ENCODE data around the gene ANKRD11.

The ANKRD11 gene

DNA sequence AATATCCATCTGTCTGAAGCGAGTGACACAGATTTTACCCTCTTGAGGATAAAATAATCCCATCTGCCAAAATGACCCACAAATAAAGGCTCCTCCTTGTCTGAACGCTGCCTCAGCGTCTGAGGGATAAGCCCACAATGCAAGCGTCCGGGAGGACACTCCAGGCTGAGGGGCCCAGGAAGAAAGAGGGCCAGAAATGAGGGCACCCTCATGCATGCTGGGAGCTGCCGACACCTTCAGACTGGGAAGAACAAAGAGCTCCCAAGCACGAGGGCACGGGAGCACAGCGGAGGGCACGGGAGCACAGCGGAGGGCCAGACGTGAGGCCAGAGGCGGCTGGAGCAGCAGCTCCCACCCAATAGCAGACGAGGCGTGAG is 145.9 kb downstream of the ANKRD11 start:
- Histone ChIP-seq H3K4me3 (ENCODE audit: low read depth in 1 of 2, low read length in 2 of 2) (no peak overlapping the region), H3K4me1 (ENCODE audit: insufficient read depth, low read length) (peaks cover 33% of the 10 kb centered on the region), H3K9me3 (ENCODE audit: low read length) (no peaks in the 10 kb centered on the region), H3K27ac (ENCODE audit: low read depth, low read length) (no peak overlapping the region), H3K27me3 (ENCODE audit: control insufficient read depth in 1 of 2, insufficient read depth in 2 of 2, low read length in 2 of 2) (no peaks in the 10 kb centered on the region), H3K36me3 (ENCODE audit: insufficient read depth, low read length) (no peaks in the 10 kb centered on the region), H3K9ac (ENCODE audit: low read length) (no peak overlapping the region)

- no peaks in the 10 kb centered on the region for H3K27me3 ChIP-seq (ENCODE audit: control insufficient read depth in 1 of 2, insufficient read depth in 2 of 2, low read length in 2 of 2)
- H3K9ac ChIP-seq (ENCODE audit: low read length) = no peak overlapping the region
- peaks cover 33% of the 10 kb centered on the region for H3K4me1 ChIP-seq (ENCODE audit: insufficient read depth, low read length)
- H3K36me3 ChIP-seq (ENCODE audit: insufficient read depth, low read length) = no peaks in the 10 kb centered on the region
- peak overlapping the region in 1 of 2 donors; percentile 4 for H3K4me3 ChIP-seq (ENCODE audit: low read depth in 1 of 2, low read length in 2 of 2)
- H3K27ac ChIP-seq (ENCODE audit: low read depth, low read length) = no peak overlapping the region
- H3K9me3 ChIP-seq (ENCODE audit: low read length) = no peaks in the 10 kb centered on the region
These were observed 146.6 kb downstream of the ANKRD11 start for GRCh38 chr16:89343501-89344457.

GRCh38 chr16:89341697-89342694 is 148.4 kb downstream of the ANKRD11 start:
- Histone ChIP-seq H3K36me3 (ENCODE audit: insufficient read depth, low read length) (no peaks in the 10 kb centered on the region), H3K27me3 (ENCODE audit: control insufficient read depth in 1 of 2, insufficient read depth in 2 of 2, low read length in 2 of 2) (no peaks in the 10 kb centered on the region), H3K9me3 (ENCODE audit: low read length) (no peaks in the 10 kb centered on the region), H3K9ac (ENCODE audit: low read length) (no peak overlapping the region), H3K4me3 (ENCODE audit: low read depth in 1 of 2, low read length in 2 of 2) (no peak overlapping the region), H3K4me1 (ENCODE audit: insufficient read depth, low read length) (peaks cover 33% of the 10 kb centered on the region), H3K27ac (ENCODE audit: low read depth, low read length) (no peak overlapping the region)

GRCh38 chr16:89341279-89341678 is 149.1 kb downstream of the ANKRD11 start:
- Histone ChIP-seq H3K9ac (ENCODE audit: low read length) (no peak overlapping the region), H3K27me3 (ENCODE audit: control insufficient read depth in 1 of 2, insufficient read depth in 2 of 2, low read length in 2 of 2) (no peaks in the 10 kb centered on the region), H3K36me3 (ENCODE audit: insufficient read depth, low read length) (no peaks in the 10 kb centered on the region), H3K27ac (ENCODE audit: low read depth, low read length) (no peak overlapping the region), H3K9me3 (ENCODE audit: low read length) (no peaks in the 10 kb centered on the region), H3K4me1 (ENCODE audit: insufficient read depth, low read length) (peaks cover 33% of the 10 kb centered on the region), H3K4me3 (ENCODE audit: low read depth in 1 of 2, low read length in 2 of 2) (no peak overlapping the region)

DNA sequence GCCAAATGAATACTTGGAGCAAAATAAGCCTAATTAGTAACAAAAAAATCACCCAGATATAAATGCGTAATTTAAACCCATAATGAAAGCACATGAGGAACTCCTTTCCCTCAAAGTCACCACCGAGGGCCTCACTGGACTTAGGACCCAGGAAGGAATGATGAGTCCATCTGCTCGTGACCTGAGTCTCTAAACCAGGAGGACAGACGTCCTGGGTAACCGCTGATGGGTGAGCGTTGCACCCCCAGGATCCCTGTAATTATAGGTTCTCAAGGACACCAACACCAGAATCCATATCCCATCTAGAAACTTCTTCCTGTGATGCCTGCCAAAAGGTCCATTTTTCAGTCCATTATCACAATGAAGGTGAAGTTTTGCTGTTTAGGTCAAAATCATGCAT is 151.5 kb downstream of the ANKRD11 start:
- peaks cover 36% of the 10 kb centered on the region for H3K4me1 ChIP-seq (ENCODE audit: insufficient read depth, low read length)
- H3K4me3 ChIP-seq (ENCODE audit: low read depth in 1 of 2, low read length in 2 of 2) = no peak overlapping the region
- H3K27me3 ChIP-seq (ENCODE audit: control insufficient read depth in 1 of 2, insufficient read depth in 2 of 2, low read length in 2 of 2) = no peaks in the 10 kb centered on the region
- no peaks in the 10 kb centered on the region for H3K36me3 ChIP-seq (ENCODE audit: insufficient read depth, low read length)
- H3K9ac ChIP-seq (ENCODE audit: low read length) = no peak overlapping the region
- no peak overlapping the region for H3K27ac ChIP-seq (ENCODE audit: low read depth, low read length)
- H3K9me3 ChIP-seq (ENCODE audit: low read length) = no peaks in the 10 kb centered on the region

DNA sequence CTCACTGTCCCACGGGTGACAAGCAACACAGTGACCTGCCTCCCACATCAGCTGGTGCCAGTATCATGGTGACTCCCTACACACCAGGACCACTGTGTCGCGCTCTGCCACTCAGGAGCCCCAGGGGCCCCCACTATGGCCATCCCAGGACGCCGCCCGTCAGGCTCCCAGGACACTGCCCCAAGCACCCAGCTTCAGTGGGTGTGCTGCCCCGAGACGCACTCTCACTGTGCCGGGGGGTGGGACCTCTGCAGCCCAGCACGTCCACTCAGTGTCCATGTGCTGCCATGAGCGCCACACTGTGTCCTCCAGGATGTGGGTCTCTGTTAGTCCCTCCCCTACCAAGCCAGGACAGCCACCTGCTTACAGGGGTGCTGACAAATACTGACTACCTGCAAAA is 152.4 kb downstream of the ANKRD11 start:
- H3K9me3 ChIP-seq (ENCODE audit: low read length) = no peaks in the 10 kb centered on the region
- H3K9ac ChIP-seq (ENCODE audit: low read length) = no peak overlapping the region
- no peaks in the 10 kb centered on the region for H3K27me3 ChIP-seq (ENCODE audit: control insufficient read depth in 1 of 2, insufficient read depth in 2 of 2, low read length in 2 of 2)
- peaks cover 41% of the 10 kb centered on the region for H3K4me1 ChIP-seq (ENCODE audit: insufficient read depth, low read length)
- no peak overlapping the region for H3K4me3 ChIP-seq (ENCODE audit: low read depth in 1 of 2, low read length in 2 of 2)
- H3K27ac ChIP-seq (ENCODE audit: low read depth, low read length) = no peak overlapping the region
- H3K36me3 ChIP-seq (ENCODE audit: insufficient read depth, low read length) = no peaks in the 10 kb centered on the region

- Histone ChIP-seq H3K9me3 (ENCODE audit: low read length) (no peaks in the 10 kb centered on the region), H3K9ac (ENCODE audit: low read length) (no peak overlapping the region), H3K27me3 (ENCODE audit: control insufficient read depth in 1 of 2, insufficient read depth in 2 of 2, low read length in 2 of 2) (no peaks in the 10 kb centered on the region), H3K4me3 (ENCODE audit: low read depth in 1 of 2, low read length in 2 of 2) (no peak overlapping the region), H3K27ac (ENCODE audit: low read depth, low read length) (no peak overlapping the region), H3K36me3 (ENCODE audit: insufficient read depth, low read length) (no peaks in the 10 kb centered on the region), H3K4me1 (ENCODE audit: insufficient read depth, low read length) (peaks cover 45% of the 10 kb centered on the region)
These were observed 154.4 kb downstream of the ANKRD11 start for GRCh38 chr16:89335803-89336485.

GRCh38 chr16:89334988-89335802 is 155.2 kb downstream of the ANKRD11 start:
- Histone ChIP-seq H3K4me1 (ENCODE audit: insufficient read depth, low read length) (peaks cover 41% of the 10 kb centered on the region), H3K27me3 (ENCODE audit: control insufficient read depth in 1 of 2, insufficient read depth in 2 of 2, low read length in 2 of 2) (no peaks in the 10 kb centered on the region), H3K36me3 (ENCODE audit: insufficient read depth, low read length) (no peaks in the 10 kb centered on the region), H3K9me3 (ENCODE audit: low read length) (no peaks in the 10 kb centered on the region), H3K27ac (ENCODE audit: low read depth, low read length) (no peak overlapping the region), H3K4me3 (ENCODE audit: low read depth in 1 of 2, low read length in 2 of 2) (no peak overlapping the region), H3K9ac (ENCODE audit: low read length) (no peak overlapping the region)

- no peaks in the 10 kb centered on the region for H3K36me3 ChIP-seq (ENCODE audit: insufficient read depth, low read length)
- H3K9ac ChIP-seq (ENCODE audit: low read length) = no peak overlapping the region
These were observed 155.9 kb downstream of the ANKRD11 start for GRCh38 chr16:89334461-89334860.

DNA sequence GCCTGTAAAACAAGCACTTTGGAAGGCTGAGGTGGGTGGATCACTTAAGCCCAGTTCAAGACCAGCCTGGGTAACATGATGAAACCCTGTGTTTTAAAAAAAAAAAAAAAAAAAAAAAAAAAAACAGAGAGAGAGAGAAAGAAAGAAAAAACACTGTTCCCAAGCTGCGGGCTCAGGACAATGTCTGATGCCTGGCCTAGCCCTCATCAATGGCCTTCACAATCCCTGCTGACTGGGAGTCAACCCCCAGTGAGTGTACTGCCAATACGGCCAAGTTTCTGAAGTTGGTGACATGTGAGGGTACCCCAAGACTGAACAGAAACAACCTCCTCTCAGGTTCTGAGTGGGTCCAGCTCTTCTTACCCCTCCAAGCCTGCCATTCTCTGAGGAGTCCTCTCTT is 156.3 kb downstream of the ANKRD11 start:
- Histone ChIP-seq H3K4me3 (ENCODE audit: low read depth in 1 of 2, low read length in 2 of 2) (no peak overlapping the region), H3K4me1 (ENCODE audit: insufficient read depth, low read length) (peaks cover 41% of the 10 kb centered on the region), H3K9me3 (ENCODE audit: low read length) (no peaks in the 10 kb centered on the region), H3K27me3 (ENCODE audit: control insufficient read depth in 1 of 2, insufficient read depth in 2 of 2, low read length in 2 of 2) (no peaks in the 10 kb centered on the region), H3K36me3 (ENCODE audit: insufficient read depth, low read length) (no peaks in the 10 kb centered on the region), H3K27ac (ENCODE audit: low read depth, low read length) (peak overlapping the region; percentile 27), H3K9ac (ENCODE audit: low read length) (no peak overlapping the region)

More at GRCh38 chr16:89334461-89334860, 155.9 kb downstream of the ANKRD11 start:
- Histone ChIP-seq H3K4me3 (ENCODE audit: low read depth in 1 of 2, low read length in 2 of 2) (no peak overlapping the region), H3K27me3 (ENCODE audit: control insufficient read depth in 1 of 2, insufficient read depth in 2 of 2, low read length in 2 of 2) (no peaks in the 10 kb centered on the region), H3K9me3 (ENCODE audit: low read length) (no peaks in the 10 kb centered on the region), H3K27ac (ENCODE audit: low read depth, low read length) (peak overlapping the region; percentile 27), H3K4me1 (ENCODE audit: insufficient read depth, low read length) (peaks cover 41% of the 10 kb centered on the region)

Measured in muscle layer of colon (tissue), 2 donors.